ENCODE data around the gene DNAH14. TPM values are rescaled to one million over a fixed set of nuclear protein-coding genes. Genes with fewer than 3 reads are reported as not detected.
"Not testable (repeated sequence)": the region's sequence is repeated elsewhere in the genome, so short reads cannot be mapped to it uniquely, and the experiment has no call there.

DNAH14 gene
- total RNA-seq: 82.3 to 84.7 TPM (median 82.9 TPM) in 3 replicates

DNA sequence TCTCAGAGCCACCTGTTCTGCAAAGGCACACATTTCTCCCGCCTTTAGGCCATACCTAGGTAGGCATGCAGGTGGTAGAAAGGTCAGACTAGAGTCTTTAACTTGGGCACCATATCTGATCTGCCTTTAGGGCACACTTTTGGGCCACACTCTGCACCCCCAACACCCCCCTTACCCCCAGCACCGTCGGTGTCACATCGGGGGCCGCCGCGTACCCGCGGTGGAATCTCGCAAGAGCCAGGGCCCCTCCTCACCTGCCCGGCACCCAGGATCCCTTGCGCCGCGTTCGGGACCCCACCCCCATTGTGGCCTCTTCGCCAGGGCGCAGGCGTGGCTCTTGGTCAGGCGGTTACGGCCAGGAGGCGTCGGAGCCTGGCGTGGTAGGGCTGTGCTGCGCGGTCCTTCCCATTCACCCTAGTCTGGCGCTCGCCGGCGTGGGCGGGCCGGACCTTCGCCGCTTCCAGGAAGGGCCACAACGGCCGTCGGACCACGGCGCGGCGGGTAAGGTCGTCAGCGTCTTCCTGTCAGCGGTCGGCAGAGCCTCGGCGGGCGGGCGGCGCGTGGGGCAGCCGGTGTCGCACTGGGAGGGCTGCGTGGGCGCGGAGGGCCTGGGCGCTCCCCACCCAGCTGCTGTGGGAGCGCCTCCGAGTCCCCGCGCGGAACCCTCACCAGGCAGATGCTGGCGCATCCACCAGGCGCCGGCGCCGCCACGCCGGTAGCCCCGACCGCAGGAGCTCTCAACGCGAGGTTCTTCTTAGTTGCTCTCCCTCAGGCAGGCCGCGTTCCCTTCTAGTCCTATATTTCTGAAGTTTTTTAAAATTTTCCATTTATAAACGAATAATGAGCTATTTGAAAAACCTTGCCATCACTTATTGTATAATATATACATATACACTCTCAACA lies at the start of gene DNAH14:
TSS of gene DNAH14 (plus strand) at position 341 of the 903 bp plus-strand sequence. CDS start 23,028 bp downstream, outside the sequence.
- H3K27me3 Mint-ChIP-seq (ENCODE audit: low read depth): no peaks in the 10 kb centered on the region
- peak; percentile 44 to 70 for DNase-seq (ENCODE audit: low spot score in 2 of 2, unreplicated experiment in 2 of 2)
- H3K27ac Mint-ChIP-seq: peak within 1 kb of the TSS; percentile 83
- H3K36me3 Mint-ChIP-seq: peaks cover 31% of the 10 kb centered on the region
- peak within 1 kb of the TSS; percentile 81 for H3K4me3 Mint-ChIP-seq
- H3K4me1 Mint-ChIP-seq: no peaks in the 10 kb centered on the region
- TF ChIP-seq, protein P1, sequence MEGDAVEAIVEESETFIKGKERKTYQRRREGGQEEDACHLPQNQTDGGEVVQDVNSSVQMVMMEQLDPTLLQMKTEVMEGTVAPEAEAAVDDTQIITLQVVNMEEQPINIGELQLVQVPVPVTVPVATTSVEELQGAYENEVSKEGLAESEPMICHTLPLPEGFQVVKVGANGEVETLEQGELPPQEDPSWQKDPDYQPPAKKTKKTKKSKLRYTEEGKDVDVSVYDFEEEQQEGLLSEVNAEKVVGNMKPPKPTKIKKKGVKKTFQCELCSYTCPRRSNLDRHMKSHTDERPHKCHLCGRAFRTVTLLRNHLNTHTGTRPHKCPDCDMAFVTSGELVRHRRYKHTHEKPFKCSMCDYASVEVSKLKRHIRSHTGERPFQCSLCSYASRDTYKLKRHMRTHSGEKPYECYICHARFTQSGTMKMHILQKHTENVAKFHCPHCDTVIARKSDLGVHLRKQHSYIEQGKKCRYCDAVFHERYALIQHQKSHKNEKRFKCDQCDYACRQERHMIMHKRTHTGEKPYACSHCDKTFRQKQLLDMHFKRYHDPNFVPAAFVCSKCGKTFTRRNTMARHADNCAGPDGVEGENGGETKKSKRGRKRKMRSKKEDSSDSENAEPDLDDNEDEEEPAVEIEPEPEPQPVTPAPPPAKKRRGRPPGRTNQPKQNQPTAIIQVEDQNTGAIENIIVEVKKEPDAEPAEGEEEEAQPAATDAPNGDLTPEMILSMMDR (IDR thresholded peaks at IDR 0.05; ENCODE audit: unreplicated experiment): no peak
- peaks cover 33% of the 10 kb centered on the region for H3K9me3 Mint-ChIP-seq

DNA sequence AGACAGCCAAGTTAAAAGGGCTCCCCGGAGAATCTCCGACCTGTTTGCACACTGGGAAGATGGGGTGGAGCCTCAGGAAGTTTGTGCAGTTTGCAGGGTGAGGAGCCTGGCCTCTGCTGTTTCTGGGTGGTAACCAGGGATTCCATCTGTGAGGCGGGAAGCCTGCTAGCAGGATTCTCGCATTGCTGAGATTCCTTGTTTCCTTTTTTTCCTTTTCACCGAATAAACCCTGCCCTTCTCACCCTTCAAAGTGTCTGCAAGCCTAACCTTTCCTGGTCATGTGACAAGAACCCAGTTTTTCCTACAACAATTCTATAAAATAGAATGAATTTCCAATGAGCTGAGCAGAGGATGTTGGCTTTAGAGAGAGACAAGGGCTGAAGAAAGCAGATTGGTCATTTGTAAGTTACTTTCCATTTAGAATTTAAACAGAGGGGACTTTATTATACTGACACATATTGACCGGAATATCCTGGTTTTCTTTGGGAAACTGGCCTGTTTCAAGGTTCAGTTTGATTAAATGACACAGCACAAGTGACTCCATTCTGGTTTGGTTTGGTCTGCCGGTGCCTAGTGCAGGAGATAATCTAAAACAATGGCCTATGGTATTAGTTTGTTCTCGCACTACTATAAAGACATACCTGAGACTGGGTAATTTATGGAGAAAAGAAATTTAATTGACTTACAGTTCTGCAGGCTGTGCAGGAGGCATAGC lies 48.7 kb upstream of the DNAH14 start:
- Mint-ChIP-seq H3K27me3 (ENCODE audit: low read depth) (no peaks in the 10 kb centered on the region), H3K9me3 (peaks cover 11% of the 10 kb centered on the region), H3K4me1 (peaks cover 66% of the 10 kb centered on the region), H3K27ac (peak overlapping the region; percentile 77), H3K36me3 (peaks cover 7% of the 10 kb centered on the region), H3K4me3 (no peak overlapping the region)
- DNase-seq (ENCODE audit: low spot score in 2 of 2, unreplicated experiment in 2 of 2): no peak
- TF ChIP-seq, protein P1 (IDR thresholded peaks at IDR 0.05; ENCODE audit: unreplicated experiment): no peak

DNA sequence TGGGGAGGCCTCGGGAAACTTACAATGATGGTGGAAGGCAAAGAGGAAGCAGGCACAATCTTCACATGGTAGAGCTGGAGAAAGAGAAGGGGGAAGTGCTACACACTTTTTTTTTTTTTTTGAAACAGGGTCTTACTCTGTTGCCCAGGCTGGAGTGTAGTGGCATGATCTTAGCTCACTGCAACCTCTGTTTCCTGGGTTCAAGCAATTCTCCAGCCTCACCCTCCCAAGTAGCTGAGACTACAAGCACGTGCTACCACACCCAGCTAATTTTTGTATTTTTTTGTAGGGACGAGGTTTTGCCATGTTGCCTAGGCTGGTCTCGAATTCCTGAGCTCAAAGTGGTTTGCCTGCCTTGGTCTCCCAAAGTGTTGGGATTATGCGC lies 48.2 kb upstream of the DNAH14 start:
- H3K27ac Mint-ChIP-seq: peak overlapping the region; percentile 77
- H3K36me3 Mint-ChIP-seq: peaks cover 13% of the 10 kb centered on the region
- H3K9me3 Mint-ChIP-seq: peaks cover 17% of the 10 kb centered on the region
- not testable (repeated sequence) for H3K4me3 Mint-ChIP-seq; H3K27me3 Mint-ChIP-seq (ENCODE audit: low read depth); DNase-seq (ENCODE audit: low spot score in 2 of 2, unreplicated experiment in 2 of 2)
- H3K4me1 Mint-ChIP-seq: peaks cover 62% of the 10 kb centered on the region

DNA sequence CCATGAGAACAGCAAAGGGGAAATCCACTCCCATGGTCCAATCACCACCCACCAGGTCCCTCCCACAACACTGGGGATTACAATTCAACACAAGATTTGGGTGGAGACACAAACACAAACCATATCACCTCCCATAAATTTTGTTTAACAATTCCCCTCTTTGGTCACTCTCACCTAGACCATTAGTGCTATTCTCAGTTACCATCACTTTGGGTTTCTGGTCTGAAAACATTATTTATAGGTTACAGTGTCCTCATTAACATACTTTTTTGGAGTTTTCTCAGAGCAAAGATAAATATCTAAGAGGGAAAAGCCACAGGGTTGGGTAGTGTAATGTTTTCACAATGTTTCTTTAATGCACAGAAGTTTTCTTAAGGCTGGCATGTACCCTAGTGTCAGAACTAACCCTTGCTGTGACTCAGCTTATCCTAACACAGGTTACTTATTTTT lies 47.7 kb upstream of the DNAH14 start:
- Mint-ChIP-seq H3K4me3 (no peak overlapping the region), H3K4me1 (peaks cover 57% of the 10 kb centered on the region), H3K36me3 (peaks cover 17% of the 10 kb centered on the region), H3K9me3 (peaks cover 22% of the 10 kb centered on the region), H3K27ac (no peak overlapping the region), H3K27me3 (ENCODE audit: low read depth) (no peaks in the 10 kb centered on the region)
- no peak for DNase-seq (ENCODE audit: low spot score in 2 of 2, unreplicated experiment in 2 of 2)
- TF ChIP-seq, protein P1 (IDR thresholded peaks at IDR 0.05; ENCODE audit: unreplicated experiment): no peak

DNA sequence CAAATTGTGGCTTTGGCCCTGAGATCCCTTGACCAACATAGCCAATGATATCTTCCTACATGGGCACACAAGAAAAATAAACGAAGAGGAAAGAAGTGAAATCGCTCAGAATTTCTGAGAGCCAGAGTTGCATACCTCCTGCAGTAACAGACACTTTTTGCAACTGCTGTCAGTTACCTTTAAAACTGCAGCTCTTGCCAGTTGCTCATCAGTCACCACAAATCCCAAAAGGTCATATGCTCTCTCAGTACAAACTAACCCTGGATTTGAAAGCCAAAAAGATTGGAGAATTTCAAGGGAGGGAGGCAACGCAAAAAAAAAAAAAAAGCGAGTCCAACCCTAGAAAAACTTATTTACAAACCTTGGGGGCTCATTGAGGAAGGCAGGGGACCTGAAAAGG lies 47.2 kb upstream of the DNAH14 start:
- peaks cover 18% of the 10 kb centered on the region for H3K36me3 Mint-ChIP-seq
- DNase-seq (ENCODE audit: low spot score in 2 of 2, unreplicated experiment in 2 of 2): no peak
- H3K4me3 Mint-ChIP-seq: no peak overlapping the region
- H3K9me3 Mint-ChIP-seq: peaks cover 24% of the 10 kb centered on the region
- no peak overlapping the region for H3K27ac Mint-ChIP-seq
- H3K27me3 Mint-ChIP-seq (ENCODE audit: low read depth): no peaks in the 10 kb centered on the region
- peaks cover 57% of the 10 kb centered on the region for H3K4me1 Mint-ChIP-seq
- TF ChIP-seq, protein P1 (IDR thresholded peaks at IDR 0.05; ENCODE audit: unreplicated experiment): no peak

DNA sequence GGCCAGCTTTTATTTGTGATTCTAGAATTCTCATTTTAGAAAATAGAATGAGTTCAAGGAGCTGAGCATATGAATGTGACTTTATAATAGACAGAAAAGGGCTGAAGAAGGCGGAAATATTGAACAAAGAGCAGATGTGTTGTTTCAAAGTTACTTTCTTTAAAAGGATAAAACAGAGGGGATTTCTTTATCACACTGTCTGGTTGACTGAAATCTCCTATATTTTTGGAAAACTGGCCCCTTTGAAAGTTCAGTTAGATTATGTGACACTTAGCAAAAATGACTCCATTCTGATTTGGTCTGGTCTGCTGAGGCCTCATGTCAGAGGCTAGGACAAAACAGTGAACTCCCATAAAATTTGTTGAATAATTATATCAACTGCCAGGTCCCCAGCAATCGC lies 46.4 kb upstream of the DNAH14 start:
- Mint-ChIP-seq H3K4me3 (no peak overlapping the region), H3K36me3 (peaks cover 18% of the 10 kb centered on the region), H3K4me1 (peaks cover 57% of the 10 kb centered on the region), H3K27ac (peak overlapping the region; percentile 88), H3K27me3 (ENCODE audit: low read depth) (no peaks in the 10 kb centered on the region), H3K9me3 (peaks cover 24% of the 10 kb centered on the region)
- no peak for DNase-seq (ENCODE audit: low spot score in 2 of 2, unreplicated experiment in 2 of 2)
- TF ChIP-seq, protein P1 (IDR thresholded peaks at IDR 0.05; ENCODE audit: unreplicated experiment): no peak

Measured in mesothelial cell of epicardium (in vitro differentiated cells).